Right lobe of liver (tissue), 4 donors: Measurements from ENCODE around the gene PDE4B.

ENCODE experiments used
- CTCF ChIP-seq, 4 donors: fragments of 200-600 bp in 3 of 4; fragments of 450-650 bp in 1 of 4; IDR thresholded peaks; one replicate each; pipeline versions ENCODE4 v1.5.1 to v1.8.0; 2016 to 2022; ENCODE audit warnings: antibody characterized with exemption in 4 of 4, mild to moderate bottlenecking in 2 of 4
- POLR2A ChIP-seq: fragments of 450-650 bp; IDR thresholded peaks from one replicate; pipeline ENCODE4 v1.6.1; 2017; ENCODE audit warnings: antibody characterized with exemption, mild to moderate bottlenecking
- donor health status: DM: no; HTN: no; CAD: no.
- donor health status: DM: no; HTN: no; CAD: no.
- donor health status: DM: no; HTN: yes; CAD: no.

GRCh38 chr1:65949230-65949626 lies 156.5 kb downstream of the PDE4B start:
- TF ChIP-seq CTCF (IDR thresholded peaks at IDR 0.05): no peak
- no peak for TF ChIP-seq POLR2A
